Measurements from ENCODE around the gene DYNC1I1. TPM values are rescaled to one million over a fixed set of nuclear protein-coding genes. Genes with fewer than 3 reads are reported as not detected.

Gene DYNC1I1
- total and polyA plus RNA-seq, 2 donors (not counting 1 experiment from before 2014, with no cell fraction given) = 0.17 to 0.30 TPM

DNA sequence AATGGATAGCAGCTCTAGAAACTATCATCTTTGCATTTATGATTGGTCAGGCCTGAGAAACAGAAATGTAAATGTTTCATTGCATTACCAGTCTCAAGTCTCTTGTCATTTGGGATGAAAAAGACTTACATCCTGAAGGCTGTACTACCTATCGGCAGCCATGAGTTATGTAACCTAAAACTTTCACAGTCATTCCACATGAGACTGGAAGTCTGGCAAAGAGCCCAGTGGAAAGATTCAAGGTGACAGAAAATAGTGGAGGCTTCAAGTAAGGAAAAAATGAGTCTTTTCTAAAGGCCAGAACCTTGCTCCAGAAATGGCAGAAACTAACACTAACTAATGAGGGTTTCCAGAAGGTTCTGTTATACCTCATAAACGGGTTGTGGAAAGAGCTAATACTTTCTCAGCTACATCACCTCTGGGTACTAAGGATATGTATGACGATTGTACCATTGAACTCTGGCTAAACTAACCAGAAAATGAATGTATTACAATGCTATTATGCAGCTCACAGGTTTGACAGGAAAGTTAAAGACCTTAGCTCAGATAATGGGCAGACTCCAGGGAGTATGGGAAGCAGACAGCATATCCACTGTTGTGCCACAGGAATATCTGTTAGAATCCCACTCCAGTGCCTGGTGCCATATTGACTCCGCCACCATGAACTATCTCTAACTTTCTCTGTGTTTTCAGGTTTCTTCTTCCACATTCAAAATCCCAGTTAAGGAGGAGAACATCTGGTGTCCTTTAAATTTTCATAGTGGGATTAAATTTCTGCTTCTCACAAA is 41.7 kb upstream of the DYNC1I1 start:
- no peaks in the 10 kb centered on the region for H3K27me3 ChIP-seq (ENCODE audit: control insufficient read depth, insufficient read depth, low read length)
- TF ChIP-seq, protein P1, sequence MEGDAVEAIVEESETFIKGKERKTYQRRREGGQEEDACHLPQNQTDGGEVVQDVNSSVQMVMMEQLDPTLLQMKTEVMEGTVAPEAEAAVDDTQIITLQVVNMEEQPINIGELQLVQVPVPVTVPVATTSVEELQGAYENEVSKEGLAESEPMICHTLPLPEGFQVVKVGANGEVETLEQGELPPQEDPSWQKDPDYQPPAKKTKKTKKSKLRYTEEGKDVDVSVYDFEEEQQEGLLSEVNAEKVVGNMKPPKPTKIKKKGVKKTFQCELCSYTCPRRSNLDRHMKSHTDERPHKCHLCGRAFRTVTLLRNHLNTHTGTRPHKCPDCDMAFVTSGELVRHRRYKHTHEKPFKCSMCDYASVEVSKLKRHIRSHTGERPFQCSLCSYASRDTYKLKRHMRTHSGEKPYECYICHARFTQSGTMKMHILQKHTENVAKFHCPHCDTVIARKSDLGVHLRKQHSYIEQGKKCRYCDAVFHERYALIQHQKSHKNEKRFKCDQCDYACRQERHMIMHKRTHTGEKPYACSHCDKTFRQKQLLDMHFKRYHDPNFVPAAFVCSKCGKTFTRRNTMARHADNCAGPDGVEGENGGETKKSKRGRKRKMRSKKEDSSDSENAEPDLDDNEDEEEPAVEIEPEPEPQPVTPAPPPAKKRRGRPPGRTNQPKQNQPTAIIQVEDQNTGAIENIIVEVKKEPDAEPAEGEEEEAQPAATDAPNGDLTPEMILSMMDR (conservative IDR thresholded peaks at IDR 0.05 in 1 of 2, IDR thresholded peaks at IDR 0.05 in 1 of 2; ENCODE audit: low read depth in 1 of 2, low read length in 2 of 2) = no peak
- TF ChIP-seq EZH2 (IDR thresholded peaks at IDR 0.05; ENCODE audit: low read length, missing control alignments) = no peak
- H3K36me3 ChIP-seq (ENCODE audit: control insufficient read depth, insufficient read depth, low read length) = no peaks in the 10 kb centered on the region
- H3K4me3 ChIP-seq (replicated peaks in 1 of 4; ENCODE audit: control extremely low read depth in 1 of 4, insufficient read depth in 1 of 4, low read depth in 3 of 4, low read length in 4 of 4) = no peak overlapping the region
- no peaks in the 10 kb centered on the region for H3K79me2 ChIP-seq (ENCODE audit: control insufficient read depth, insufficient read depth, low read length)
- H3K9me3 ChIP-seq (ENCODE audit: control insufficient read depth, insufficient read depth, low read depth, low read length) = no peaks in the 10 kb centered on the region
- no peak overlapping the region for H3K4me2 ChIP-seq (ENCODE audit: extremely low read depth, insufficient read depth, low read length)
- no peak overlapping the region for H3K9ac ChIP-seq (ENCODE audit: insufficient read depth, low read length)
- no peak overlapping the region for H3K27ac ChIP-seq (ENCODE audit: insufficient read depth, low read length)
- H4K20me1 ChIP-seq (ENCODE audit: control insufficient read depth, extremely low read depth, insufficient read depth, low read length) = no peaks in the 10 kb centered on the region
- DNase-seq (ENCODE audit: low read depth in 2 of 2) = no peak
- no peaks in the 10 kb centered on the region for H3K4me1 ChIP-seq (ENCODE audit: control insufficient read depth, extremely low read depth, insufficient read depth, low read length)
- H2AFZ ChIP-seq (ENCODE audit: low read length) = no peak overlapping the region

DNA sequence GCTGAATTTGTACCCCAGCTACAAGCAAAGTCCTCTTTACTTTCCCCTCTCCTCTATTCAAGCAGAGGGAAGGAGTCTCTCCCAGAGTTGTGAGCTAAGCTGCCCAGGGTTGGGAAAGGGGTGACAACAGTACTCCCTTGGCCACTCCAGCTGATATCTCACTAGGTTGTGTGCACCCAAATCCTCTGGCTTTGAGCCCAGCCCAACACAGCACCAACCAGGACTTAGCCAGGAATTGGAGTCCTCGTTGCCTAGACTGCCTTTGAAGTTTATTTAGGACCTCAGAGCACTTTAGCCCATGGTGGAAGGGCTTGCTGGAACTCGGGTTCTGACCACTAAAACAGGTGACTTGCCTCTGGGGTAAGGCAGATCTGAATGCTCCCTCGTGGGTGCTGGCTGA is 35.7 kb upstream of the DYNC1I1 start:
- H4K20me1 ChIP-seq (ENCODE audit: control insufficient read depth, extremely low read depth, insufficient read depth, low read length) = no peaks in the 10 kb centered on the region
- H3K9ac ChIP-seq (ENCODE audit: insufficient read depth, low read length) = no peak overlapping the region
- no peaks in the 10 kb centered on the region for H3K36me3 ChIP-seq (ENCODE audit: control insufficient read depth, insufficient read depth, low read length)
- no peaks in the 10 kb centered on the region for H3K4me1 ChIP-seq (ENCODE audit: control insufficient read depth, extremely low read depth, insufficient read depth, low read length)
- TF ChIP-seq, protein P1 (conservative IDR thresholded peaks at IDR 0.05 in 1 of 2, IDR thresholded peaks at IDR 0.05 in 1 of 2; ENCODE audit: low read depth in 1 of 2, low read length in 2 of 2) = no peak
- TF ChIP-seq EZH2 (IDR thresholded peaks at IDR 0.05; ENCODE audit: low read length, missing control alignments) = no peak
- no peak overlapping the region for H3K27ac ChIP-seq (ENCODE audit: insufficient read depth, low read length)
- no peaks in the 10 kb centered on the region for H3K27me3 ChIP-seq (ENCODE audit: control insufficient read depth, insufficient read depth, low read length)
- H3K4me2 ChIP-seq (ENCODE audit: extremely low read depth, insufficient read depth, low read length) = no peak overlapping the region
- DNase-seq (ENCODE audit: low read depth in 2 of 2) = no peak
- no peaks in the 10 kb centered on the region for H3K9me3 ChIP-seq (ENCODE audit: control insufficient read depth, insufficient read depth, low read depth, low read length)
- H3K79me2 ChIP-seq (ENCODE audit: control insufficient read depth, insufficient read depth, low read length) = no peaks in the 10 kb centered on the region
- no peak overlapping the region for H3K4me3 ChIP-seq (replicated peaks in 1 of 4; ENCODE audit: control extremely low read depth in 1 of 4, insufficient read depth in 1 of 4, low read depth in 3 of 4, low read length in 4 of 4)
- H2AFZ ChIP-seq (ENCODE audit: low read length) = no peak overlapping the region

DNA sequence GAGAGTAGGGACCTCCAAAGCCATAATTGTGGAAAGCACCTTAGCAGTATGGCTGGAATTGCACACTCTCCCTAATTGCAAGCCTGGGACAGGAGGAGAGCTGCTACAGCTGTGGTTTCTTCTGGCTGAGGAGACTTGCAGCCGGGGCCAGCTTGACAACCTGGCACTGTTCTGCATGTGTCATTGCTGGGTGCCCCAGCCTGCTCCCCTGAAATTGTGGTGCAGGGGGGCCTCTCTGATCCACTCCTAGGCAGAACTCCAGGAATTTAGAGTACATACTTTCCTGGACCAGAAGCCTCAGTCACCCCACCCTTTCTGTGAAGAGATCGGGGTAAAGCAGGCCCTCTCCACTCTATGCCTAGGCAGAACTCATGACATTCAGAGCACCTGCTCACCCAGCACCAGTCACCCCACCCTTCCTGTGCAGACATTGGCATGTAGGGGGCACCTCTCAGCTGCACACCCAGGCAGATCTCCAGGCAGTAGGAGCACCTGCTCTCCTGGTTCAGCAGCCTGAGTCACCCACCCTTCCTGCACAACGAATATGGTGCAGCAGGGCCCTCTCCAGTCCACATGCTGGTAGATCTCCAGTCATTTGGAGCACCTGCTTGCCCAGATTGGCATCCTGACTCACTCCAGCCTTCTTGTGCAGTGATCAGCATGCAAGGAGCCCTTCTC is 34.4 kb upstream of the DYNC1I1 start:
- no peak overlapping the region for H3K4me3 ChIP-seq (replicated peaks in 1 of 4; ENCODE audit: control extremely low read depth in 1 of 4, insufficient read depth in 1 of 4, low read depth in 3 of 4, low read length in 4 of 4)
- no peak for DNase-seq (ENCODE audit: low read depth in 2 of 2)
- H3K9me3 ChIP-seq (ENCODE audit: control insufficient read depth, insufficient read depth, low read depth, low read length) = no peaks in the 10 kb centered on the region
- H3K27ac ChIP-seq (ENCODE audit: insufficient read depth, low read length) = no peak overlapping the region
- no peaks in the 10 kb centered on the region for H4K20me1 ChIP-seq (ENCODE audit: control insufficient read depth, extremely low read depth, insufficient read depth, low read length)
- H3K36me3 ChIP-seq (ENCODE audit: control insufficient read depth, insufficient read depth, low read length) = no peaks in the 10 kb centered on the region
- no peaks in the 10 kb centered on the region for H3K79me2 ChIP-seq (ENCODE audit: control insufficient read depth, insufficient read depth, low read length)
- H2AFZ ChIP-seq (ENCODE audit: low read length) = no peak overlapping the region
- H3K4me2 ChIP-seq (ENCODE audit: extremely low read depth, insufficient read depth, low read length) = no peak overlapping the region
- H3K9ac ChIP-seq (ENCODE audit: insufficient read depth, low read length) = no peak overlapping the region
- no peaks in the 10 kb centered on the region for H3K4me1 ChIP-seq (ENCODE audit: control insufficient read depth, extremely low read depth, insufficient read depth, low read length)
- H3K27me3 ChIP-seq (ENCODE audit: control insufficient read depth, insufficient read depth, low read length) = no peaks in the 10 kb centered on the region
- TF ChIP-seq EZH2 (IDR thresholded peaks at IDR 0.05; ENCODE audit: low read length, missing control alignments) = no peak
- TF ChIP-seq, protein P1 (conservative IDR thresholded peaks at IDR 0.05 in 1 of 2, IDR thresholded peaks at IDR 0.05 in 1 of 2; ENCODE audit: low read depth in 1 of 2, low read length in 2 of 2) = no peak

Measured in fibroblast of lung (primary cell).